K562 (cell line): ENCODE data around the gene CEP57. TPM values are rescaled to one million over a fixed set of nuclear protein-coding genes. Genes with fewer than 3 reads are reported as not detected.
A peak's percentile ranks its signal among the peaks of the same experiment; 100 is the strongest.

ENCODE experiments used
- C11orf30 ChIP-seq: fragments of 450-650 bp; IDR thresholded peaks from 2 replicates; pipeline ENCODE4 v1.6.1; 2016; ENCODE audit warnings: low read depth, mild to moderate bottlenecking
- CEBPB ChIP-seq: fragments of 450-650 bp; IDR thresholded peaks from 2 replicates; pipeline ENCODE4 v1.6.1; 2016; ENCODE audit warnings: missing genetic modification characterization, missing compliant biosample characterization
- CEBPG ChIP-seq, 3 experiments: fragments of 200-800 bp in 1 of 3; sonication (Bioruptor generic) in 1 of 3; sonication (generic) in 1 of 3; formaldehyde crosslinking in 1 of 3; IDR thresholded peaks in 2 of 3; conservative IDR thresholded peaks in 1 of 3; 2 replicates each; pipeline versions ENCODE4 v1.6.1 to v1.8.0; 2016 to 2022; ENCODE audit warnings: missing compliant biosample characterization in 2 of 3, missing genetic modification characterization in 2 of 3, mild to moderate bottlenecking in 1 of 3, missing genetic modification reagents in 1 of 3
- ELF2 ChIP-seq: fragments of 250-450 bp; sonication (Bioruptor Pico); IDR thresholded peaks from 2 replicates; pipeline ENCODE4 v1.5.0; 2021; ENCODE audit warnings: mild to moderate bottlenecking
- FOXA3 ChIP-seq, 2 experiments: fragments of 450-650 bp in 1 of 2; sonication (generic) in 1 of 2; formaldehyde crosslinking; IDR thresholded peaks in 1 of 2; conservative IDR thresholded peaks in 1 of 2; 2 replicates each; pipeline versions ENCODE4 v1.4.0 to v1.8.0; 2020 to 2022; ENCODE audit warnings: mild to moderate bottlenecking in 2 of 2, missing genetic modification reagents in 1 of 2
- MAX ChIP-seq: sonication (generic); formaldehyde crosslinking; IDR thresholded peaks from 2 replicates; pipeline ENCODE4 v1.9.0; 2022; ENCODE audit warnings: mild to moderate bottlenecking, missing genetic modification reagents
- MYC ChIP-seq, 2 experiments: fragments of 250-450 bp in 1 of 2; sonication (Bioruptor Pico) in 1 of 2; IDR thresholded peaks; 2 replicates each; pipeline versions ENCODE4 v1.5.1 to v1.6.1; 2012 to 2021; ENCODE audit warnings: low read depth in 2 of 2, borderline replicate concordance in 1 of 2, improper control_type of control experiment in 1 of 2, low read length in 1 of 2, mild to moderate bottlenecking in 1 of 2, moderate library complexity in 1 of 2
- NFRKB ChIP-seq: fragments of 450-650 bp; IDR thresholded peaks from 2 replicates; pipeline ENCODE4 v1.6.1; 2016; ENCODE audit warnings: low read depth
- RAD51 ChIP-seq: fragments of 450-650 bp; IDR thresholded peaks from 2 replicates; pipeline ENCODE4 v1.7.1; 2016; ENCODE audit warnings: low read depth, mild to moderate bottlenecking, borderline replicate concordance
- RNF2 ChIP-seq: sonication (generic); IDR thresholded peaks from 2 replicates; pipeline ENCODE4 v1.6.1; 2016
- TFAP4 ChIP-seq: sonication (generic); formaldehyde crosslinking; IDR thresholded peaks from 2 replicates; pipeline ENCODE4 v1.8.0; 2022; ENCODE audit warnings: missing genetic modification reagents, mild to moderate bottlenecking, moderate library complexity, borderline replicate concordance
- USF1 ChIP-seq: sonication (generic); formaldehyde crosslinking; IDR thresholded peaks from 2 replicates; pipeline ENCODE4 v1.9.0; 2022; ENCODE audit warnings: mild to moderate bottlenecking, missing genetic modification reagents
- ZNF707 ChIP-seq: fragments of 250-450 bp; sonication (Bioruptor Pico); conservative IDR thresholded peaks from 2 replicates; pipeline ENCODE4 v1.8.0; 2022; ENCODE audit warnings: inconsistent platforms, mild to moderate bottlenecking, moderate library complexity
- polyA plus RNA-seq, 8 experiments: library from polyadenylated mRNA; depleted of rRNA in 4 of 8; stranded (reverse) in 5 of 8; unstranded in 3 of 8; fragments of >200 nt; fragmentation: Nextera tagmentation in 2 of 8; fragmentation: Illumina TruSeq in 1 of 8; extraction: Ambion mirVana in 2 of 8; extraction: Trizol in 1 of 8; gene quantifications; 2 replicates each; pipeline versions ENCODE4 v1.2.1 to v1.2.3, GENCODE V29; 2011 to 2014; ENCODE audit warnings: inconsistent platforms in 1 of 8, missing spikeins in 1 of 8
- total RNA-seq, 7 experiments: library from RNA; depleted of rRNA in 6 of 7; stranded (reverse); fragments of >200 nt in 6 of 7; fragmentation: Illumina TruSeq in 2 of 7; extraction: Trizol in 2 of 7; gene quantifications; 2 replicates each; pipeline versions ENCODE4 v1.2.1 to v1.2.3, GENCODE V29; 2011 to 2021; ENCODE audit warnings: low replicate concordance in 1 of 7

Gene CEP57
- total and polyA plus RNA-seq, 9 of the 15 experiments (the other 6 are each of a cell fraction or from before 2014, with no cell fraction given): 25.1 to 88.1 (median 65.2) TPM

GRCh38 chr11:95790933-95791708 lies 823 bp downstream of the CEP57 start (continued):
- TF ChIP-seq CEBPG (CRISPR knock-in tag; IDR thresholded peaks at IDR 0.05) (no peak), CEBPG (tag; conservative IDR thresholded peaks at IDR 0.05 in 1 of 2, IDR thresholded peaks at IDR 0.05 in 1 of 2) (peak in 1 of 2 experiments; percentile 31; a peak in 1 of 4 replicates), CEBPB (tag) (peak; percentile 75; the same call in 1 of the 2 replicates), TFAP4 (CRISPR knock-in tag) (peak; percentile 42; the same call in 1 of the 2 replicates), C11orf30 (peak; percentile 13; the same call in 1 of the 2 replicates), NFRKB (peak; percentile 79; the same call in 1 of the 2 replicates), ELF2 (CRISPR knock-in tag) (0 out of 2 replicates have a peak, but pooled peaks have one; percentile 45), RAD51 (peak; percentile 94), ZNF707 (no peak), RNF2 (no peak), MYC (IDR thresholded peaks at IDR 0.05; ENCODE audit: low read depth, low read length) (peak; percentile 56; the same call in 1 of the 2 replicates), MYC (CRISPR knock-in tag; IDR thresholded peaks at IDR 0.05; ENCODE audit: borderline replicate concordance, low read depth) (no peak; the same call in 1 of the 2 replicates), MAX (peak; percentile 49; the same call in 1 of the 2 replicates), USF1 (CRISPR knock-in tag) (peak; percentile 90), FOXA3 (CRISPR knock-in tag; conservative IDR thresholded peaks at IDR 0.05 in 1 of 2, IDR thresholded peaks at IDR 0.05 in 1 of 2) (peak in 1 of 2 experiments; percentile 28; a peak in 1 of 4 replicates)
